Stimulated activated CD4-positive, alpha-beta T cell treated with anti-CD3 and anti-CD28 coated beads, TNF-alpha, amount 100 ng/mL, for 24 hours (primary cell): ENCODE results near the gene APP.
"Not testable (repeated sequence)": the region's sequence is repeated elsewhere in the genome, so short reads cannot be mapped to it uniquely, and the experiment has no call there.

Experiments
- DNase-seq, 3 experiments: peaks; one replicate each; pipeline ENCODE4 v3.0.0-alpha.2; 2020; ENCODE audit warnings: low read depth in 3 of 3

APP gene

GRCh38 chr21:25944672-25945213 is 225.8 kb downstream of the APP start:
- no peak for DNase-seq

GRCh38 chr21:25944082-25944481 is 226.5 kb downstream of the APP start:
- no peak for DNase-seq

GRCh38 chr21:25942135-25942534 is 228.4 kb downstream of the APP start:
- no peak for DNase-seq

- DNase-seq = no peak
Observed at GRCh38 chr21:25939396-25939761, 231.2 kb downstream of the APP start.

GRCh38 chr21:25938658-25939395 is 231.7 kb downstream of the APP start:
- no peak for DNase-seq

GRCh38 chr21:25936776-25937175 is 233.8 kb downstream of the APP start:
- no peak for DNase-seq

- no peak for DNase-seq
Observed at GRCh38 chr21:25934771-25935224, 235.8 kb downstream of the APP start.

GRCh38 chr21:25934130-25934529 is 236.4 kb downstream of the APP start:
- DNase-seq = no peak

- DNase-seq = no peak
Observed at GRCh38 chr21:25931765-25932164, 238.8 kb downstream of the APP start.

- DNase-seq = no peak
Observed at GRCh38 chr21:25929856-25930520, 240.6 kb downstream of the APP start.

GRCh38 chr21:25927195-25927880 is 243.2 kb downstream of the APP start:
- no peak for DNase-seq

- DNase-seq = no peak
Observed at GRCh38 chr21:25925936-25926335, 244.6 kb downstream of the APP start.

- no peak for DNase-seq
Observed at GRCh38 chr21:25925064-25925800, 245.3 kb downstream of the APP start.

GRCh38 chr21:25918152-25918551 is 252.4 kb downstream of the APP start:
- not testable (repeated sequence) for DNase-seq

- no peak for DNase-seq
Observed at GRCh38 chr21:25916226-25916625, 254.3 kb downstream of the APP start.

GRCh38 chr21:25913479-25913878 is 257.1 kb downstream of the APP start:
- no peak for DNase-seq

GRCh38 chr21:25912402-25912746 is 258.2 kb downstream of the APP start:
- DNase-seq = no peak

- no peak for DNase-seq
Observed at GRCh38 chr21:25911730-25912401, 258.7 kb downstream of the APP start.

GRCh38 chr21:25910809-25911208 is 259.8 kb downstream of the APP start:
- DNase-seq = no peak

- DNase-seq = no peak
Observed at GRCh38 chr21:25909341-25909740, 261.2 kb downstream of the APP start.

- DNase-seq = no peak
Observed at GRCh38 chr21:25908495-25908894, 262.1 kb downstream of the APP start.
